ENCODE results near the gene POR.
"Not testable (repeated sequence)": the region's sequence is repeated elsewhere in the genome, so short reads cannot be mapped to it uniquely, and the experiment has no call there.

The POR gene

GRCh38 chr7:75878769-75879611 lies 36.0 kb upstream of the POR start, which contains the start of gene RHBDD2:
Gene RHBDD2, plus strand, starts transcription at chr7:75879034. Its CDS starts 49 bp downstream, at chr7:75879083.
- Mint-ChIP-seq H3K9me3 (no peaks in the 10 kb centered on the region), H3K36me3 (peaks cover 11% of the 10 kb centered on the region), H3K4me1 (peaks cover 17% of the 10 kb centered on the region), H3K27ac (peak within 1 kb of the TSS; percentile 94), H3K27me3 (no peaks in the 10 kb centered on the region), H3K4me3 (peak within 1 kb of the TSS; percentile 99)
- peak; percentile 98 for ATAC-seq (ENCODE audit: low read depth)
- peak; percentile 81 to 91 for DNase-seq (ENCODE audit: low spot score in 2 of 2)

- Mint-ChIP-seq H3K27ac (peak overlapping the region; percentile 94), H3K9me3 (no peaks in the 10 kb centered on the region), H3K4me1 (peaks cover 17% of the 10 kb centered on the region), H3K4me3 (peak overlapping the region; percentile 99), H3K27me3 (no peaks in the 10 kb centered on the region), H3K36me3 (peaks cover 11% of the 10 kb centered on the region)
- ATAC-seq (ENCODE audit: low read depth) (no peak), DNase-seq (ENCODE audit: low spot score in 2 of 2) (no peak)
These were observed 35.2 kb upstream of the POR start for GRCh38 chr7:75879771-75880184.

GRCh38 chr7:75880242-75880641 lies 34.7 kb upstream of the POR start:
- DNase-seq (ENCODE audit: low spot score in 2 of 2), result no peak
- peaks cover 11% of the 10 kb centered on the region for H3K36me3 Mint-ChIP-seq
- peaks cover 17% of the 10 kb centered on the region for H3K4me1 Mint-ChIP-seq
- H3K4me3 Mint-ChIP-seq, result peak overlapping the region; percentile 99
- H3K9me3 Mint-ChIP-seq, result no peaks in the 10 kb centered on the region
- H3K27ac Mint-ChIP-seq, result peak overlapping the region; percentile 94
- no peaks in the 10 kb centered on the region for H3K27me3 Mint-ChIP-seq
- ATAC-seq (ENCODE audit: low read depth), result no peak

GRCh38 chr7:75881436-75882095 lies 33.4 kb upstream of the POR start:
- no peaks in the 10 kb centered on the region for H3K9me3 Mint-ChIP-seq
- H3K36me3 Mint-ChIP-seq, result peaks cover 13% of the 10 kb centered on the region
- DNase-seq (ENCODE audit: low spot score in 2 of 2), result no peak
- H3K27me3 Mint-ChIP-seq, result no peaks in the 10 kb centered on the region
- ATAC-seq (ENCODE audit: low read depth), result no peak
- H3K4me1 Mint-ChIP-seq, result peaks cover 17% of the 10 kb centered on the region
- H3K27ac Mint-ChIP-seq, result no peak overlapping the region
- H3K4me3 Mint-ChIP-seq, result peak overlapping the region; percentile 3

- H3K9me3 Mint-ChIP-seq; ATAC-seq (ENCODE audit: low read depth); DNase-seq (ENCODE audit: low spot score in 2 of 2); H3K27me3 Mint-ChIP-seq; H3K4me3 Mint-ChIP-seq; H3K27ac Mint-ChIP-seq: not testable (repeated sequence)
- Mint-ChIP-seq H3K4me1 (peaks cover 11% of the 10 kb centered on the region), H3K36me3 (peaks cover 18% of the 10 kb centered on the region)
These were observed 31.6 kb upstream of the POR start for GRCh38 chr7:75883265-75883824.

- ATAC-seq (ENCODE audit: low read depth), result no peak
- H3K27ac Mint-ChIP-seq, result no peak overlapping the region
These were observed 30.5 kb upstream of the POR start for GRCh38 chr7:75884476-75884875.

GRCh38 chr7:75885036-75885435 lies 29.9 kb upstream of the POR start:
- H3K4me3 Mint-ChIP-seq, result no peak overlapping the region
- H3K27ac Mint-ChIP-seq, result no peak overlapping the region
- ATAC-seq (ENCODE audit: low read depth) (no peak), DNase-seq (ENCODE audit: low spot score in 2 of 2) (no peak)
- no peaks in the 10 kb centered on the region for H3K9me3 Mint-ChIP-seq
- no peaks in the 10 kb centered on the region for H3K27me3 Mint-ChIP-seq
- H3K4me1 Mint-ChIP-seq, result peaks cover 6% of the 10 kb centered on the region
- peaks cover 23% of the 10 kb centered on the region for H3K36me3 Mint-ChIP-seq

More at GRCh38 chr7:75884476-75884875, 30.5 kb upstream of the POR start:
- Mint-ChIP-seq H3K36me3 (peaks cover 23% of the 10 kb centered on the region), H3K4me1 (peaks cover 11% of the 10 kb centered on the region), H3K4me3 (no peak overlapping the region), H3K27me3 (no peaks in the 10 kb centered on the region), H3K9me3 (no peaks in the 10 kb centered on the region)
- DNase-seq (ENCODE audit: low spot score in 2 of 2), result no peak

- H3K27ac Mint-ChIP-seq, result no peak overlapping the region
- peaks cover 16% of the 10 kb centered on the region for H3K36me3 Mint-ChIP-seq
- no peak overlapping the region for H3K4me3 Mint-ChIP-seq
- no peaks in the 10 kb centered on the region for H3K27me3 Mint-ChIP-seq
- H3K4me1 Mint-ChIP-seq, result peaks cover 3% of the 10 kb centered on the region
- H3K9me3 Mint-ChIP-seq, result no peaks in the 10 kb centered on the region
- no peak for ATAC-seq (ENCODE audit: low read depth)
- no peak for DNase-seq (ENCODE audit: low spot score in 2 of 2)
These were observed 27.1 kb upstream of the POR start for GRCh38 chr7:75887669-75888369.

GRCh38 chr7:75888464-75889222 lies 26.3 kb upstream of the POR start:
- Mint-ChIP-seq H3K27ac (no peak overlapping the region), H3K36me3 (peaks cover 14% of the 10 kb centered on the region), H3K4me1 (peaks cover 3% of the 10 kb centered on the region), H3K9me3 (no peaks in the 10 kb centered on the region), H3K27me3 (no peaks in the 10 kb centered on the region), H3K4me3 (no peak overlapping the region)
- no peak for DNase-seq (ENCODE audit: low spot score in 2 of 2)
- no peak for ATAC-seq (ENCODE audit: low read depth)

GRCh38 chr7:75889223-75889825 lies 25.6 kb upstream of the POR start:
- no peaks in the 10 kb centered on the region for H3K27me3 Mint-ChIP-seq
- H3K4me3 Mint-ChIP-seq, result no peak overlapping the region
- DNase-seq (ENCODE audit: low spot score in 2 of 2), result no peak
- H3K4me1 Mint-ChIP-seq, result peaks cover 3% of the 10 kb centered on the region
- H3K9me3 Mint-ChIP-seq, result no peaks in the 10 kb centered on the region
- no peak for ATAC-seq (ENCODE audit: low read depth)
- H3K27ac Mint-ChIP-seq, result no peak overlapping the region
- peaks cover 13% of the 10 kb centered on the region for H3K36me3 Mint-ChIP-seq

- no peak for ATAC-seq (ENCODE audit: low read depth)
- H3K27me3 Mint-ChIP-seq, result no peaks in the 10 kb centered on the region
- no peak for DNase-seq (ENCODE audit: low spot score in 2 of 2)
- H3K4me1 Mint-ChIP-seq, result peaks cover 3% of the 10 kb centered on the region
- no peak overlapping the region for H3K4me3 Mint-ChIP-seq
- no peak overlapping the region for H3K27ac Mint-ChIP-seq
- H3K9me3 Mint-ChIP-seq, result no peaks in the 10 kb centered on the region
- peaks cover 13% of the 10 kb centered on the region for H3K36me3 Mint-ChIP-seq
These were observed 25.1 kb upstream of the POR start for GRCh38 chr7:75889826-75890225.

- H3K4me3 Mint-ChIP-seq; ATAC-seq (ENCODE audit: low read depth); H3K9me3 Mint-ChIP-seq; H3K4me1 Mint-ChIP-seq; H3K27me3 Mint-ChIP-seq; H3K27ac Mint-ChIP-seq; DNase-seq (ENCODE audit: low spot score in 2 of 2): not testable (repeated sequence)
- peaks cover 11% of the 10 kb centered on the region for H3K36me3 Mint-ChIP-seq
These were observed 23.7 kb upstream of the POR start for GRCh38 chr7:75891237-75891636.

- ATAC-seq (ENCODE audit: low read depth) (no peak), DNase-seq (ENCODE audit: low spot score in 2 of 2) (no peak)
- Mint-ChIP-seq H3K27ac (no peak overlapping the region), H3K4me3 (no peak overlapping the region), H3K27me3 (no peaks in the 10 kb centered on the region), H3K4me1 (peaks cover 3% of the 10 kb centered on the region), H3K36me3 (peaks cover 11% of the 10 kb centered on the region), H3K9me3 (no peaks in the 10 kb centered on the region)
These were observed 23.0 kb upstream of the POR start for GRCh38 chr7:75891815-75892411.

Data from memory B cell (primary cell).